ENCODE results near the gene NEK7.
"Not testable (repeated sequence)": the region's sequence is repeated elsewhere in the genome, so short reads cannot be mapped to it uniquely, and the experiment has no call there.

Gene NEK7

DNA sequence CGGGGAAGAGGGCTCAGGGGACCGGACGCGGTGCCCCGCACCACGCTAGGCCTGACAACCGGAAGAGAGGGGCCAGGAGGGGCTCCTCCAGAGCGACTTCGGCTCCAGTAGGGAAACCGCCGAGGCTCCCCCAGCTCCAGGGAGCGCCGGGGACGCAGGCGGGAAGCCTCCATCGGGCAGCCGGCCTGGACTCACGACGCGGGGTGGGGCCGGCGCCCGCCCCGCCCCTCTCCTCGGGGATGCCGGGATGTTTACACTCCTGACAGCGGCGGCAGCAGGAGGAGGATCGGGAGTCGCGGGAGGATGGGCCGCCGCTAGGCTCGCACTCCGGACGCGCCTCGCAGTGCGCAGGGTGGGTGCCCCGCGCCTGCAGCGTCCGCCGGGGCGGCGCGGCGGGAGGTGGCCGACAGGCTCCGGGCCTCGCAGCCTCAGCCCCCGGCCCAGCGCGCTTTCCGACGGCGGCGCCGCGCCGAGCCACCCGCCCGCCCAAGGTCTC lies at the start of gene NEK7:
Gene NEK7, plus strand, starts transcription at position 254 of the 496 bp plus-strand sequence. CDS start 75,583 bp downstream, outside the sequence.
- DNase-seq = peak; percentile 50

DNA sequence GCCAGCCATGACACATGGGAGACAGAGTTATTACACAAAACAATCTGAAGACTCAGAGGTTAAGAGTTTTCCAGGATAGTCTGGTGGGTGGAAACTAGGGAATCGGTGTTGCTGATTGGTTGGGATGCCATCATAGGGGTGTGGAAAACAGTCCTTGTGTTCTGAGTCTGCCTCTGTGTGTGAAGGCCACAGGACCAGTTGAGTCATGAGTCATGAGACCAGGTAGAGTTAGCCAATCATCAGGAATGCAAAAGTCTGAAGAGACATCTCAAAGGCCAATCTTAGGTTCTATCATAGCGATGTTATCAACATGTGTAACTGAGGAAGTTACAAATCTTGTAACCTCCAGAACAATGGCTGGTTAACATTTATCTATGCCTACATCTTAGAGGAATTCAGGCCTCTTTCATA lies 49.7 kb upstream of the NEK7 start:
- DNase-seq = no peak

DNA sequence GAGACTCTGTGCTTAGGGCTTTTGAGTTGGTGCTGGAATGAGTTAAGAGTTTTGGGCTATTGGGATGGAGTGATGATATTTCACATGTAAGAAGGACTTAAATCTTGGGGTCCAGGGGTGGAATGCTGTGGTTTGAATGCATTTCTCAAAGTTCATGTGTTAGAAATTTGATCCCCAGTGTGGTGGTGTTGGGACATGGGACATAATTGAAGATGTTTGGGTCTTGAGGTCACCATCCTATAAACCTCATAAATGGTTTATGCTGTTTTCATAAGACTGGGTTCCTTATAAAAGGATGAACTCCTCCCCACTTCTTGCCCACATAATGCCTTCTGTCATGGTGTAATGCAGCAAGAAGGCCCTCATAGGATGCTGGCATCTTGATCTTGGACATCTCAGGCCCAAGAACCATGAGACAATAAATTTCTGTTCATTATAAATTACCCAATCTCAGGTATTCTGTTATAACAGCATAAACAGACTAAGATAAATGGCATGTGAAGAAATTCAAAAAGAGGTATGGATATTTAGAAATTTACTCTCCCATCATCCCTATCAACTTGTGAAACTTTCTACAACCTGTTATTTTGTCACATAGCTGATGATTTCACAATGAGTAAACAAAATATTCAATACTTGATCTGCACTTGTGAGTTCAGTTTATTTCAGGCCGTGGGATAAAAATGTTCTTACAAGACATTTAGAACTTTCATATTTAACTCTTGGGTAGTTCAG lies 48.0 kb upstream of the NEK7 start:
- DNase-seq = no peak

DNA sequence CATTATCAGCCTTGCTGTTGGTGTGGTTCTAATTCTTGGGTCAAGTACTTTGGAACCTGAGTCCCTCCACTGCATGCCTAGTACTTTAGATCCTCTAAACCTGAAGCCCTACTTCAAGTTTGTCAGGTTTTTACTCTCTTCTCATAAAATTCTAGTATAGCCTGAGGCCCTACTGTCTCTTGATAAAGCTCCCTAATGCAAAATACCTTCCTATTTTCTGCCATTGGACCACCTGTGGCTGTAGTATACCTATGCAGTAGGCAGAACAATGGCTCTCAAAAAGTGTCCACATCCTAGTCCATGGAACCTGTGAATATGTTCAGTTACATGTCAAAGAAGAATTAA lies 47.5 kb upstream of the NEK7 start:
- no peak for DNase-seq

- DNase-seq = no peak
Measured at GRCh38 chr1:198113342-198113750, 43.5 kb upstream of the NEK7 start.

GRCh38 chr1:198116069-198116468 lies 40.7 kb upstream of the NEK7 start:
- no peak for DNase-seq

GRCh38 chr1:198116469-198116868 lies 40.3 kb upstream of the NEK7 start:
- DNase-seq = no peak

GRCh38 chr1:198117267-198117666 lies 39.5 kb upstream of the NEK7 start:
- no peak for DNase-seq

- no peak for DNase-seq
Measured at GRCh38 chr1:198118134-198118533, 38.7 kb upstream of the NEK7 start.

DNA sequence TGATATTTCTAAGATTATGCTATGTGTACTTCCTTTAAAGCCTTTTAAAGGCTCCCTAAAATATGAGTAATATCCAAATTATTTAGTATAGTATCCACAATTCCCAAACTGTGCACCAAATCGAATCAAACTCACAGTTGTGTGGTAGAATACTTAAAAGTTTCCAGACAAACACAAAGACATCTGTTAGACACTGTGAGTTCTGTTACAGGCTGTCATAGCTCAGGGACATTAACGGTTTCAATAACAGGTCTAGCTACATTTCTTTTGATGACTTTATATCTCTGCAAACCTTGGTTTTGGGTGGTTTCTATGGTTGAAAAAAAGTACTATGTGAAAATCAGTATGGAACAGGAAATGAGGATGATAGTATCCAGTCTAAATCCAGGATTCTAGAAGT lies 36.9 kb upstream of the NEK7 start:
- no peak for DNase-seq

DNA sequence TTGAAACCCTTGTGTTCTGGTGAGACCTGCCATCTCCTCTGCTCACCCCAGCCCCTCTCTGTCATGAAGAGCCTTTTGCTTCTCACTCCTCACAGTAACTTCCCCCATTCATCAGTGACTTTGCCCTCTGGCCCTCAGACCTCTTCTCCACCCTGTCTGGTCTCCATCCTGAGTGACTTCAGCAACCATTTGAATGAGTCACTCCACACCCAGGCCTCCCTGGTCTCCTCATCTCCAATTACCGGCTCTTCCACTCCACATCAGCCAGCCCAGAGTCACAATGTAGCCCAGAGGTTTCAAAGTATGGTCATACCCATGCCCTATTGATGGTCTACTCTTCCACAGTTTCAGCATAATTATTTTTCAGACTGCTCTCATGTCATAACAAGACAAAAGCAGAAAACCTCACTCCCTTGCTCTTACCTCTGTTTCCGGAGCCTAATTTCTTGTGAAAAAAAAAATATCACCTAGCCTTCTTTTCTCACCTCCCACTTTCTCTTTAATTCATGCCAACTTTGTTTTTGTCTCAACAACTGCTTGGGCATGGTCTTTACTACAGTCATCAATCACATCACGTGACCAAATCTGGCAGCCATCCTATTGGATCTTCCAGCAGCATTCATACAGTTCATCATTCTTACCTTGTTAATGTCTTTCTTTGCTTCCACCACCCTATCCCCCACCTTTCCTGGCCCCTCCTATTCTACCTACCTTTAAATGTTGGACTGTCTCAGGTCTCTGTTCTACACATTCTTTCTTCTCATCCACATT lies 35.6 kb upstream of the NEK7 start:
- DNase-seq = peak; percentile 17

- no peak for DNase-seq
Measured at GRCh38 chr1:198122693-198123092, 34.1 kb upstream of the NEK7 start.

DNA sequence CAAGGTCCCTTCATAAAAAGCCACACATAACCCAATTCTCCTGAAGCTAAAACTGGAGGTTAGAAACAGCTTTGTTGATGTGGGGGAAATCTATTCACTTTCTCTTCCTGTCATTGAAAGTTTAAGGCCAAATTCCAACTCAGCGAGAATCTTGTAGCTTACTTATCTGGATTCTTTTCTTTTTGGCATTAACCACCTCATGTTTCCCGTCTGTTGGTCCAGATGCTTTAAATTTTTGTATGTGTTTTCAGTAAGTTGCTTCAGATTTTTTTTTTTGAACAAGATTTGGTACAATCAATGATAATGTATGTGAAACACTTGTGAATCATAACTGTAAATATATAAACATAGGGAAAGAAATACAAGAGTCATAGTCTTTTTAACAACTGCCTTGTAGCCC lies 33.7 kb upstream of the NEK7 start:
- no peak for DNase-seq

DNA sequence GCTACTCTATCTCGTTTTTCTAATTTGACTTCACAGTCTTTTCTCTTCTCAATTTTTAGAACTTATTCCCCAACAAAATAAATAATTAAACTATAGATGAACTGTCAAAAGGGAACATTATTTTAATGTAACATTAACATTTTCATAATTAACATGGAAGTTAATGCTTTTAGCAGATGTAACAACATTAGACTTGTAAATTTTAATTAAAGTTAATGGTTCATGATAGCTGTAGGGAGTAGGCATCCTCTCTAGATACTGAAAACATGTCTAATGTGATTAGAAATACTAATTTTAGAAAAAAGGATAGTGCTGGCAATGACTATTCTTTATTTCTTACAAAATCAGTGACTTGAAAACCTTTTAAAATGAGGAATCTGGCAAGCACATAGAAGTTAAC lies 32.1 kb upstream of the NEK7 start:
- no peak for DNase-seq

DNA sequence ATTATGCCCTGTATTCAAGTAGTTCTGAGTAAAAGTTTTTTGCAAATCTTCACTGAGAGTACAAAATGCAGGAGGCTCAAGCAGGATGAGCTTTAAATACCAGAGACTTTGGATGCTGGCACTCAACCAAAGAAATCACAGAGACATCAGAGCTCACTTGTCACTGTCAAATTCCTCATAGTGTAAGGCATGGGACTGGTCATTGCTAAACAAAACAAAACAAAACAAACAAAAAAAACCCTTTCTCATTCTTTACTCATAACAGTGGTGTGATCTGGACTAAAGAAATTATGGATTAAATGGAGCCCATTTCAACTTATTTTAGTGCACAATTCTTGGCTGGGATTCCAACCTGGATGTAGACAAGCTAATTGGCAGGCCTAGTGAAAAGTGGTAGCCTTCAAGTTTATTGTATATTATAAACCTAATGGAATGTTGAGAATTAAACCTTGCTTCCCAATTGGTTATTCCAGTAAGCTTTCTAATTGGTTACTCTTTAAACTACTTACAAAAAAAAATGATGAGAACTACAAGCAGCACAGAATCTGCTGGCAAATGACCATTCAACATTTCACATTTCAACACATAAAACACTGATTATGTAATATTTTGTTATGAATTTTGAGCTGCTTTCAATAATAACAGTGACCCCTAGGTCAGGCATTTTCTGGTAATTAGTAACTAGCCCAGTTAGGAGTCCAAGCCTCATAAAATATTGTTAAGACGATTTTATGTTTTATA lies 30.6 kb upstream of the NEK7 start:
- no peak for DNase-seq

- DNase-seq = no peak
Measured at GRCh38 chr1:198128533-198128932, 28.3 kb upstream of the NEK7 start.

- not testable (repeated sequence) for DNase-seq
Measured at GRCh38 chr1:198130053-198130452, 26.7 kb upstream of the NEK7 start.

DNA sequence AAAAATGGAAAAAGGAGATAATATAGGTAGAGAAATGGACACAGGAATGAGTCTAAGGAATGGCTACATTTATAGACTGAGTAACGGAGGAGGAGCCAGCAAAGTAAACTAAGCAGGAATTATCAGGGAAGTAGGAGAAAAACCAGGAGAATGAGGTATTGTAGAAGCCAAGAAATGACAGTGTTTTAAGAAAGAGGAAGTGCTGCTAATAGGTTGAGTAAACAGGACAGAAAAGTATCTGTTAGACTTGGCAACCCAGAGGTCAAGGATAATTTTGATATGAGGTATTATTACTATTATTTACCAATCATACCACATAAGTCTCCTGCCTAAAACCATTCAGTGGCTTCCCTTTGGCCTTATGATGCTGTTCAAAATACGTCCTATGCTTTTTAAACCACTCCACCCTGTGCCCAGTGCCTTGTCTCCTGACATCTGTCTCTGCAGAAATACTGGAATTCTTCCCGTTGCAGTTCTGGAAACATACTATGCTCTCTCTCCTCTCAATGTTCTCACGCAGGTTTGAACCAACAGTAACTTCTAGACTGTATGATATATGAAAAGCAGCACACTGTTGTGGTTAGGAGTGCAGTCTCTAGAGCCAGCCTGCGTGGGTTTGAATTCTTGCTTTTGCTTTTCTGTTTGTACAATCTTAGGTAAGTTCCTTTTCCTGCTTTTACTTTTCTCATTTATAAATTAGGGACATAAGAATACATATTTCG lies 24.6 kb upstream of the NEK7 start:
- DNase-seq = no peak

- DNase-seq = no peak
Measured at GRCh38 chr1:198134252-198134651, 22.5 kb upstream of the NEK7 start.

GRCh38 chr1:198135366-198135765 lies 21.4 kb upstream of the NEK7 start:
- DNase-seq = no peak

- no peak for DNase-seq
Measured at GRCh38 chr1:198141668-198142351, 15.0 kb upstream of the NEK7 start.

DNA sequence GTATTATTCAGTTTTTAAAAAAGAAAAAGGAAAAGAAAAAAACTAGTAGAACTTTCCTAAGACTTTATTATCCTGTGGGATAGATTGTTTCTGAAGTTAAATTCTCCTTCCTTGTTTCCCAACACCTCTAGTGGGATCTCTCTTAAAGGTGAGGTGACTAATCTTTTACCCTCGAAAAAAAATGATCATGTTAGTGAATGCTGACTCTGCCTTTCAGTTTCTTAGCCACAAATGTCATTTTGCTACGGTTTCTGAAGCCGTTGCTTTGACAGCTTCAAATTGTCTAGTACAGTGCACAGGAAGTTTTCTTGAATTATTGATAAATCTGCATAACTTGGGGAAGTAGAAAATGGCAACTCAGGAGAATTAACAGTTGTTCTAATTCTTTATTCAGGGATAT lies 13.0 kb upstream of the NEK7 start:
- no peak for DNase-seq

All from CD4-positive, alpha-beta T cell treated with Interleukin-15 for 1 hour (primary cell).